Epithelial cell of esophagus (primary cell): ENCODE measurements around the gene ROM1.

Experiments used
- DNase-seq: peaks from one replicate; pipeline ENCODE4 v3.0.0; 2010; ENCODE audit warnings: low read depth
- H3K4me3 ChIP-seq: 2 replicates; pipeline ENCODE4 v1.5.1; 2011; ENCODE audit warnings: mild to moderate bottlenecking, low read length, control low read depth
- CTCF ChIP-seq: IDR thresholded peaks from 2 replicates; pipeline ENCODE4 v1.5.1; 2011; ENCODE audit warnings: low read depth, mild to moderate bottlenecking, low read length, control low read depth, inconsistent platforms; ENCODE audit not compliant: insufficient read depth; ENCODE audit errors: missing control alignments

Gene ROM1

GRCh38 chr11:62654297-62654696 lies 41.2 kb downstream of the ROM1 start:
- no peak for DNase-seq
- no peak for TF ChIP-seq CTCF
- H3K4me3 ChIP-seq: no peak overlapping the region

- TF ChIP-seq CTCF: no peak
- no peak for DNase-seq
- H3K4me3 ChIP-seq: no peak overlapping the region
Observed at GRCh38 chr11:62656796-62657429, 43.9 kb downstream of the ROM1 start.

GRCh38 chr11:62664405-62665074 lies 51.5 kb downstream of the ROM1 start:
- peak overlapping the region; percentile 99 for H3K4me3 ChIP-seq
- TF ChIP-seq CTCF: no peak
- DNase-seq: peak; percentile 81
